K562 (cell line): ENCODE results near the gene FERMT3. TPM values are rescaled to one million over a fixed set of nuclear protein-coding genes. Genes with fewer than 3 reads are reported as not detected.

Experiments
- ESRRA ChIP-seq: fragments of 450-650 bp; IDR thresholded peaks from 2 replicates; pipeline ENCODE4 v1.6.1; 2014; ENCODE audit warnings: low read depth, mild to moderate bottlenecking, moderate library complexity, borderline replicate concordance
- FOXP1 ChIP-seq: sonication (generic); formaldehyde crosslinking; IDR thresholded peaks from 2 replicates; pipeline ENCODE4 v1.8.0; 2022; ENCODE audit warnings: mild to moderate bottlenecking, missing genetic modification reagents
- KDM1A ChIP-seq, 2 experiments: fragments of 450-650 bp; IDR thresholded peaks; 2 replicates each; pipeline ENCODE4 v1.6.1; 2016; ENCODE audit warnings: mild to moderate bottlenecking in 2 of 2
- MBD2 ChIP-seq: sonication (generic); IDR thresholded peaks from 2 replicates; pipeline ENCODE4 v1.6.1; 2016; ENCODE audit warnings: low read depth, borderline replicate concordance
- NCOA1 ChIP-seq: fragments of 450-650 bp; IDR thresholded peaks from 2 replicates; pipeline ENCODE4 v1.6.1; 2016; ENCODE audit warnings: low read depth
- NR3C1 ChIP-seq: sonication (generic); formaldehyde crosslinking; IDR thresholded peaks from 2 replicates; pipeline ENCODE4 v1.8.1; 2022; ENCODE audit warnings: missing genetic modification reagents
- SP2 ChIP-seq: IDR thresholded peaks from 2 replicates; pipeline ENCODE4 v1.6.1; 2011; ENCODE audit warnings: mild to moderate bottlenecking, low read depth, low read length, moderate library complexity; ENCODE audit not compliant: poor library complexity, severe bottlenecking; ENCODE audit errors: extremely low read depth
- TEAD4 ChIP-seq, 2 experiments: sonication (generic) in 1 of 2; formaldehyde crosslinking in 1 of 2; IDR thresholded peaks; 2 replicates each; pipeline versions ENCODE4 v1.6.1 to v1.8.0; 2012 to 2022; ENCODE audit warnings: borderline replicate concordance in 1 of 2, inconsistent platforms in 1 of 2, low read length in 1 of 2, mild to moderate bottlenecking in 1 of 2, missing genetic modification reagents in 1 of 2
- ZC3H8 ChIP-seq: fragments of 450-650 bp; IDR thresholded peaks from 2 replicates; pipeline ENCODE4 v1.6.1; 2017
- polyA plus RNA-seq, 8 experiments: library from polyadenylated mRNA; depleted of rRNA in 4 of 8; stranded (reverse) in 5 of 8; unstranded in 3 of 8; fragments of >200 nt; fragmentation: Nextera tagmentation in 2 of 8; fragmentation: Illumina TruSeq in 1 of 8; extraction: Ambion mirVana in 2 of 8; extraction: Trizol in 1 of 8; gene quantifications; 2 replicates each; pipeline versions ENCODE4 v1.2.1 to v1.2.3, GENCODE V29; 2011 to 2014; ENCODE audit warnings: inconsistent platforms in 1 of 8, missing spikeins in 1 of 8
- total RNA-seq, 7 experiments: library from RNA; depleted of rRNA in 6 of 7; stranded (reverse); fragments of >200 nt in 6 of 7; fragmentation: Illumina TruSeq in 2 of 7; extraction: Trizol in 2 of 7; gene quantifications; 2 replicates each; pipeline versions ENCODE4 v1.2.1 to v1.2.3, GENCODE V29; 2011 to 2021; ENCODE audit warnings: low replicate concordance in 1 of 7
- TF ChIP-seq, protein P1 (sequence below), 2 experiments: fragments of 450-650 bp in 1 of 2; sonication (generic) in 1 of 2; formaldehyde crosslinking in 1 of 2; IDR thresholded peaks; 2 replicates each; pipeline versions ENCODE4 v1.7.1 to v1.9.0; 2016 to 2022; ENCODE audit warnings: inconsistent platforms in 1 of 2, mild to moderate bottlenecking in 1 of 2, missing genetic modification reagents in 1 of 2
- TF ChIP-seq, protein P2 (sequence below), 2 experiments: fragments of 150-350 bp in 1 of 2; IDR thresholded peaks; 2 replicates each; pipeline ENCODE4 v1.6.1; 2012 to 2016; ENCODE audit warnings: low read depth in 2 of 2, low read length in 2 of 2, mild to moderate bottlenecking in 1 of 2, moderate library complexity in 1 of 2

FERMT3 gene
- total and polyA plus RNA-seq, 9 of the 15 experiments (the other 6 are each of a cell fraction or from before 2014, with no cell fraction given): 3.2 to 275 (median 79.7) TPM

DNA sequence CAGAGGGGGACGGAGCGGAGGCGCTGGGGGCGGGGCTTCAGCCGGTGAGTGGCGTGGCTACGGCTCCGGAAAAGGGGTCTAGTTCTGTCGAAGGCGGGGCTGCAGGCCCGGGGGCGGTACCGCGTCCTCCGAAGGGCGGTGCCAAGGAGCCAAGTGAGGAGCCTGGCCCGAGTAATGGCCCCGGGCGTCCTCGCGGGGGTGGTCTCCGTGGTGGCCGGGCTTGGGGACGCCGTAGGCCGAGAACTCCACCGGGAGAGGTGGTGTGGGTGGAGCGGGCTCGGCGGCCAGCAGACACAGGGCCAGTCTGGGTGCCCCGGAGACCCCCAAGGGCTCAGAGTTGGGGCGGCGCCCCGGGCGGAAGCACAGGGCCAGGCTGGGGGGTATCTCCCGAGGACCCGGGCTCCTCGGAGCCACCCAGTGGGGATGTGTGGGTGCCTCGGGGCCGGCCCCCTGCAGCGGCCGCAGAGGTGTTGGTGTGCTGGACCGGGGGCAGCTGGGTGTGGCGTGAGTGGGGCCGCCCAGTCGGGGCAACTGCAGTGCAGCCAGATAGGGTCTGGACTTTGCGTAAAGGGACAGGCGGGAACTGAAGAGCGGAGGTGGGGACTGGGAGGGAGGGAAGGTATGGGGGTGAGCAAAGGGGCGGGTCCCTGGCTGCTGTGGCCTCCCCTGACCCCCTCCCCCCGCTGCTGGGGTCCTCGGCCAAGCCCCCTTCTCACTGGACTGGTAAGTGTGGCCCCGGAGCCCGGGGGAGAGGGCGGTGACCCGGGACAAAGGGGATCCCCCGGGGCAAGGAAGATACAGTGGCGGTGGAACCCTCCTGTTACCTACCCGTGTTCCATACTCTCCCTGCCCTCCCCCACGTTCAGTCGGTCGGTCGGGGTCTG is 35.2 kb downstream of the FERMT3 start (continued):
- TF ChIP-seq ZC3H8: no peak
- TF ChIP-seq NR3C1 (CRISPR knock-in tag): 0 out of 2 replicates have a peak, but pooled peaks have one; percentile 26
- TF ChIP-seq NCOA1: peak; percentile 79
- TF ChIP-seq MBD2: peak; percentile 32; the same call in 1 of the 2 replicates
- peak; percentile 8 for TF ChIP-seq SP2
- peak in 1 of 2 experiments; percentile 79; a peak in 2 of 4 replicates for TF ChIP-seq KDM1A (IDR thresholded peaks at IDR 0.05)
- TF ChIP-seq, protein P1, sequence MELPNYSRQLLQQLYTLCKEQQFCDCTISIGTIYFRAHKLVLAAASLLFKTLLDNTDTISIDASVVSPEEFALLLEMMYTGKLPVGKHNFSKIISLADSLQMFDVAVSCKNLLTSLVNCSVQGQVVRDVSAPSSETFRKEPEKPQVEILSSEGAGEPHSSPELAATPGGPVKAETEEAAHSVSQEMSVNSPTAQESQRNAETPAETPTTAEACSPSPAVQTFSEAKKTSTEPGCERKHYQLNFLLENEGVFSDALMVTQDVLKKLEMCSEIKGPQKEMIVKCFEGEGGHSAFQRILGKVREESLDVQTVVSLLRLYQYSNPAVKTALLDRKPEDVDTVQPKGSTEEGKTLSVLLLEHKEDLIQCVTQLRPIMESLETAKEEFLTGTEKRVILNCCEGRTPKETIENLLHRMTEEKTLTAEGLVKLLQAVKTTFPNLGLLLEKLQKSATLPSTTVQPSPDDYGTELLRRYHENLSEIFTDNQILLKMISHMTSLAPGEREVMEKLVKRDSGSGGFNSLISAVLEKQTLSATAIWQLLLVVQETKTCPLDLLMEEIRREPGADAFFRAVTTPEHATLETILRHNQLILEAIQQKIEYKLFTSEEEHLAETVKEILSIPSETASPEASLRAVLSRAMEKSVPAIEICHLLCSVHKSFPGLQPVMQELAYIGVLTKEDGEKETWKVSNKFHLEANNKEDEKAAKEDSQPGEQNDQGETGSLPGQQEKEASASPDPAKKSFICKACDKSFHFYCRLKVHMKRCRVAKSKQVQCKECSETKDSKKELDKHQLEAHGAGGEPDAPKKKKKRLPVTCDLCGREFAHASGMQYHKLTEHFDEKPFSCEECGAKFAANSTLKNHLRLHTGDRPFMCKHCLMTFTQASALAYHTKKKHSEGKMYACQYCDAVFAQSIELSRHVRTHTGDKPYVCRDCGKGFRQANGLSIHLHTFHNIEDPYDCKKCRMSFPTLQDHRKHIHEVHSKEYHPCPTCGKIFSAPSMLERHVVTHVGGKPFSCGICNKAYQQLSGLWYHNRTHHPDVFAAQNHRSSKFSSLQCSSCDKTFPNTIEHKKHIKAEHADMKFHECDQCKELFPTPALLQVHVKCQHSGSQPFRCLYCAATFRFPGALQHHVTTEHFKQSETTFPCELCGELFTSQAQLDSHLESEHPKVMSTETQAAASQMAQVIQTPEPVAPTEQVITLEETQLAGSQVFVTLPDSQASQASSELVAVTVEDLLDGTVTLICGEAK (IDR thresholded peaks at IDR 0.05): peak; percentile 76
- TF ChIP-seq, protein P1 (CRISPR knock-in tag; IDR thresholded peaks at IDR 0.05): no peak
- TF ChIP-seq ESRRA: no peak; the same call in 1 of the 2 replicates
- peak; percentile 10; the same call in 1 of the 2 replicates for TF ChIP-seq TEAD4 (IDR thresholded peaks at IDR 0.05; ENCODE audit: low read length)
- no peak for TF ChIP-seq TEAD4 (CRISPR knock-in tag; IDR thresholded peaks at IDR 0.05; ENCODE audit: borderline replicate concordance)
- TF ChIP-seq FOXP1 (CRISPR knock-in tag): peak; percentile 48; the same call in 1 of the 2 replicates
- TF ChIP-seq, protein P2, sequence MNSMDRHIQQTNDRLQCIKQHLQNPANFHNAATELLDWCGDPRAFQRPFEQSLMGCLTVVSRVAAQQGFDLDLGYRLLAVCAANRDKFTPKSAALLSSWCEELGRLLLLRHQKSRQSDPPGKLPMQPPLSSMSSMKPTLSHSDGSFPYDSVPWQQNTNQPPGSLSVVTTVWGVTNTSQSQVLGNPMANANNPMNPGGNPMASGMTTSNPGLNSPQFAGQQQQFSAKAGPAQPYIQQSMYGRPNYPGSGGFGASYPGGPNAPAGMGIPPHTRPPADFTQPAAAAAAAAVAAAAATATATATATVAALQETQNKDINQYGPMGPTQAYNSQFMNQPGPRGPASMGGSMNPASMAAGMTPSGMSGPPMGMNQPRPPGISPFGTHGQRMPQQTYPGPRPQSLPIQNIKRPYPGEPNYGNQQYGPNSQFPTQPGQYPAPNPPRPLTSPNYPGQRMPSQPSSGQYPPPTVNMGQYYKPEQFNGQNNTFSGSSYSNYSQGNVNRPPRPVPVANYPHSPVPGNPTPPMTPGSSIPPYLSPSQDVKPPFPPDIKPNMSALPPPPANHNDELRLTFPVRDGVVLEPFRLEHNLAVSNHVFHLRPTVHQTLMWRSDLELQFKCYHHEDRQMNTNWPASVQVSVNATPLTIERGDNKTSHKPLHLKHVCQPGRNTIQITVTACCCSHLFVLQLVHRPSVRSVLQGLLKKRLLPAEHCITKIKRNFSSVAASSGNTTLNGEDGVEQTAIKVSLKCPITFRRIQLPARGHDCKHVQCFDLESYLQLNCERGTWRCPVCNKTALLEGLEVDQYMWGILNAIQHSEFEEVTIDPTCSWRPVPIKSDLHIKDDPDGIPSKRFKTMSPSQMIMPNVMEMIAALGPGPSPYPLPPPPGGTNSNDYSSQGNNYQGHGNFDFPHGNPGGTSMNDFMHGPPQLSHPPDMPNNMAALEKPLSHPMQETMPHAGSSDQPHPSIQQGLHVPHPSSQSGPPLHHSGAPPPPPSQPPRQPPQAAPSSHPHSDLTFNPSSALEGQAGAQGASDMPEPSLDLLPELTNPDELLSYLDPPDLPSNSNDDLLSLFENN (IDR thresholded peaks at IDR 0.05; ENCODE audit: low read depth in 2 of 2, low read length in 2 of 2): no peak
